ENCODE data around the gene RELN.

- TF ChIP-seq POLR2A (IDR thresholded peaks at IDR 0.05; ENCODE audit: extremely low read depth, insufficient read length) (no peak), CTCF (IDR thresholded peaks at IDR 0.05; ENCODE audit: low read depth, low read length) (no peak), MYC (IDR thresholded peaks at IDR 0.05; ENCODE audit: low read depth, low read length) (no peak)
Observed at GRCh38 chr7:103683348-103683747, 306.1 kb downstream of the RELN start.
